Fibroblast of lung (primary cell): ENCODE measurements around the gene ARMH3.

Experiments
- EZH2 ChIP-seq: IDR thresholded peaks from 2 replicates; pipeline ENCODE4 v1.5.1; 2012; ENCODE audit warnings: low read length, control low read depth, mild to moderate bottlenecking; ENCODE audit errors: missing control alignments
- TF ChIP-seq, protein P1 (sequence below), 2 donors: IDR thresholded peaks in 1 of 2; conservative IDR thresholded peaks in 1 of 2; 1 replicate in 1 of 2; 2 replicates in 1 of 2; pipeline ENCODE4 v1.5.1; 2011 to 2012; ENCODE audit warnings: low read length in 2 of 2, control low read depth in 1 of 2, inconsistent platforms in 1 of 2, low read depth in 1 of 2, mild to moderate bottlenecking in 1 of 2

DNA sequence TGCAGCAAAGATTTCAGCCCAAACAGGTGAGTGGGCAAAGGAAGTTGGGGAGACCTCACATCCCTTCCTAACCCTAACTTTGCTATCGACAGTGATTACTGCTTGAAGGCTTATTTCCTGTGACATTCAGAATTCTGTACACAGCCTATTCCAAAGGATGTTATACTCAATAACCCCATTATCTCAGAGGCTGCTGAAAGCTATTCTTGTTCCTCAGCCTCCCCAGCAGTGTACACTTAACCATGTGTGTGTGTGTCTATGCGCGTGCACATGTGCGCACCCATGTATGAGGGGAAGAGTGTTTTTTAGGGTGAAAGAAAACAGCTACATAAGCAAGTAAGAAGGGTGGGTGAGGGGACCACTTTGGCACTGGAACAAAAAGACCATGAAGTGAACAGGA lies 122.0 kb downstream of the ARMH3 start:
- TF ChIP-seq, protein P1, sequence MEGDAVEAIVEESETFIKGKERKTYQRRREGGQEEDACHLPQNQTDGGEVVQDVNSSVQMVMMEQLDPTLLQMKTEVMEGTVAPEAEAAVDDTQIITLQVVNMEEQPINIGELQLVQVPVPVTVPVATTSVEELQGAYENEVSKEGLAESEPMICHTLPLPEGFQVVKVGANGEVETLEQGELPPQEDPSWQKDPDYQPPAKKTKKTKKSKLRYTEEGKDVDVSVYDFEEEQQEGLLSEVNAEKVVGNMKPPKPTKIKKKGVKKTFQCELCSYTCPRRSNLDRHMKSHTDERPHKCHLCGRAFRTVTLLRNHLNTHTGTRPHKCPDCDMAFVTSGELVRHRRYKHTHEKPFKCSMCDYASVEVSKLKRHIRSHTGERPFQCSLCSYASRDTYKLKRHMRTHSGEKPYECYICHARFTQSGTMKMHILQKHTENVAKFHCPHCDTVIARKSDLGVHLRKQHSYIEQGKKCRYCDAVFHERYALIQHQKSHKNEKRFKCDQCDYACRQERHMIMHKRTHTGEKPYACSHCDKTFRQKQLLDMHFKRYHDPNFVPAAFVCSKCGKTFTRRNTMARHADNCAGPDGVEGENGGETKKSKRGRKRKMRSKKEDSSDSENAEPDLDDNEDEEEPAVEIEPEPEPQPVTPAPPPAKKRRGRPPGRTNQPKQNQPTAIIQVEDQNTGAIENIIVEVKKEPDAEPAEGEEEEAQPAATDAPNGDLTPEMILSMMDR (conservative IDR thresholded peaks at IDR 0.05 in 1 of 2, IDR thresholded peaks at IDR 0.05 in 1 of 2; ENCODE audit: low read depth in 1 of 2, low read length in 2 of 2): no peak
- TF ChIP-seq EZH2: no peak
